GM19025 (cell line): ENCODE results near the gene GDF15.
"Not testable (repeated sequence)": the region's sequence is repeated elsewhere in the genome, so short reads cannot be mapped to it uniquely, and the experiment has no call there.

Experiments
- ATAC-seq: cut with Tn5 transposase; IDR thresholded peaks from one replicate; pipeline ENCODE4 v1.9.1; 2021; ENCODE audit warnings: mild to moderate bottlenecking, low read depth, moderate library complexity; ENCODE audit not compliant: unreplicated experiment

Gene GDF15

DNA sequence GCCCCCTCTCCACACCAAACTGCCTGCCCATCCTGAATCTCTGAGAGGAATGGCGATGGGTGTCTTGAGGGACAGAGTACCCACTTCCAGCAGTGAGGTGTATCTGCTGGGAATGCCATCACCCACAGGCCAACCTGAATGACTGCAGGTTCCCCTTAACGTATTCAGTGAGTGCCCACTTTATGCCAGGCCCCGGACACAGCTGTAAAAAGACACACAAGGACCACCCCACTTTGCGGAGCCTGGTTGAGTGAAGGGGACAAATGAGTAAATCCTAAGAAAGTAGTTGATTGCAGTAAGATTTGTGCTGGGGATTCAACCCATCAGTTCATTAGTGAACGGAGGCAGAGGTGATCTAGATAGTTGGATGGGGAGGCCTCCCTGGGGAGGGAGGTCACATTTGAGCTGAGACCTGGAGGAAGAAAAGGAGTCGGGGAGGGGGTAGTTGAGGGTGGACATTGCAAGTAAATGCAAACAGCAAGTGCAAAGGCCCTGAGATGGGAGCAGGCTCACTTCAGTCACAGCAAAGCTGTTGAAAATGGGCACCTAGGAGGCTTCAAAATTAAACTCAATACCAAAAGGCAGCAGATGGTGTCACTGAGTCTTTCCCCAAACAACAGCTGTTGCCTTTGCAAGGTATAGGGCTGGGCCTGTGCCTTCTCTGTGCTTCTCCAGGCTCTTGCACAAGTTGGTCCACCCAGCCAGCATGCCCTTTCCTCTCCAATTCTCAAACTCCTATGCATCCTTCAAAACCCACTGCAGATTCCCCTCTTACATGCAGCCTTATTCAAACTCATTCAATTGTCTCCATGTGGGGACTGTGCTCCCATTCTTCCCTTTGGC lies 4.3 kb downstream of the GDF15 start:
- ATAC-seq, result no peak

- no peak for ATAC-seq
Measured at GRCh38 chr19:18391509-18392075, 5.6 kb downstream of the GDF15 start.

DNA sequence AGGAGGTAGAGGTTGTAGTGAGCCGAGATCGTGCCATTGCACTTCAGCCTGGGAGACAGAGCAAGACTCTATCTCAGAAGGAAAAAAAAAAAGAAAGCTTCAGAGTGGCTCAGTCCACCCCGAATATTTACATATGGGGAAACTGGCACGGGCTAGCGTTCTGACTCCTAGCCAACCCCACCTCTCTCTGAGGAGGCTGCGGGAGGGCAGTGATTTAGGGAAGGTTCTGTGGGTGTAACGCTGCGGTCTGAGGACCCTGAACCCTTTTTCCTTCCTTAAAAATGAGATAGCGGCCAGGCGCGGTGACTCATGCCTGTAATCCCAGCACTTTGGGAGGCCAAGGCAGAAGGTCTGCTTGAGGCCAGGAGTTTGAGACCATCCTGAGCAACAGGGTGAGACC lies 6.5 kb downstream of the GDF15 start:
- no peak for ATAC-seq

GRCh38 chr19:18392926-18393325 lies 7.0 kb downstream of the GDF15 start:
- no peak for ATAC-seq

GRCh38 chr19:18393836-18394235 lies 7.9 kb downstream of the GDF15 start:
- ATAC-seq, result no peak

DNA sequence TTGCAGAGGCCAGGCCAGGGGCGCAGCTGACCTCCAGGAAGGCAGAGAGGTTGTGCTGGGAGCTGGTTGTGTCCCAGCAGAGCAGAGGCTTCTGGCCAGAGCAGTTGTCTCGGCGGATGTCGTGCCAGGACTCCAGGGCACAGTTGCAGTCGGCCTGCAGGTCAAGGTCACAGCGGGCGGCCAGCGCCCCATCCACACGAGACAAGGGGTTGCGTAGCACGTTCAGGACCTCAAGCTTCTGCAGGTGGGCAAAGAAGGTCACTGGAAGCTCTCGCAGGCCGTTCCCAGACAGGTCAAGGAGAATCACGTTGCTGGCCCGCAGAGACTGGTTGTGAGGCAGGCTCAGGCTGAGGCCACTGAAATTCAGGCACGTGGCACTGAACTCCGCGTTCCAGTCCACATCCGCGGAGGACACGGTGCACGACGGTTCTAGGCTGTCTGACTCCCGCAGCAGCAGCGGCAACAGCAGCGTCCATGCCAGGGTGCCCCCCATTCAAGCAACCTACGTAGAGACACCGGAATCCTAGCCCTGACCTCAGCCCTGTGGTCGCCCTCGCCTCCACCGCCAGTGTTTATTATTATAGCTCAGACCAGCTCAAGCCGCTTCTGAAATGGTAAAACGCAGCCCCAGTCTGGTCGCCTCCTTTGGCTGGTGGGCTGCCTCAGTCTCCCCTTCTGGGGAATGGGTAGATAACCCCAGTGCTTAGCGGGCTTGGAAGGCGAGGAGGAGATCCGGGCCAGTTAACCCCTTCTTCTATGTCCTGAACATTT lies 10.7 kb downstream of the GDF15 start:
- ATAC-seq, result no peak

DNA sequence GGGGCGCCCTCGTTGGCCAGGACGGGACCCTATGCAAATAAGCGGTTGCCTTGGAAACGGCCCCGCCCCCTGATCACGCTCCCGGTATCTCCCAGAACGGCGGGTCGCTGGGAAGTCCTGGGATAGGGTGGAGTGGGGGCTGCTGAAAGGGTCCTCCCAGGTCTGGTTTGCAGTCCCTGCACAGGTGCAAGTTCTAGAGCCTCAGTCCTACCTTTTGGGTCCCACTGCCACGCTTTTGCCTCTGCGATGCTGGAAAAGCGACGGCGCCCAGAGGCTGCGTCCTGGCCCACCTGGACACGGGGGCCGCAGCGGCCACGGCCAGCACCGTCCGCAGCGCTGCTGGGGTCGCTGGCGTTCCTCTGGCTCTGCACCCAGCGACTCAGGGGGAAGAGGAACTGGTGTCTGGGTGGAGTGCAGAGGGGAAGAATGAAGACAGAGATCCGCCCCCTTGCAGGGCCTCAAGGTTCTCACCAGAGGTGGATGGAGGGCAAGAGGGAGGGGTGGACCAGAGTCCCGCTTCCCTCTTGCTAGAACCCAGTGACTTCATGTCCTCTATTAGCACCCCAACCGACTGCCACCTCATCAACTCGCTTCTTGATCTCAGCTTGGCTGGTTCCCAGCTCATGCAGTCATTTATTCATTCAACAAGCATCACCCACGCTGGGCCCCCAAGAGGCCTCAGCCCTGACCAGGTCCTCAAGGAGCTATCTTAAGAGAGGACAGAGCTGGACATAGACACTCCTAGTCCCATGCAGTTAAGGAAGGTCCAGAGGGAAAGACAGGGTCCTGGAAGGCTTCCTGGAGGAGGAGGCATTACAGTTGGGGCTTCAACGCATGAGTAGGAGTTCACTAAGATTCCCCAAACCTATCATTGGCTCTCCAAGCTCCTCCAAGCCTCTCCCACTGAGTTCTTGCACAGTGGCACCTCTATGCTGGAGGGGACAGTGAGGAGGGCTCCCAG lies 11.6 kb downstream of the GDF15 start, which contains the start of gene LRRC25:
LRRC25 (minus strand) TSS at position 381 of the 961 bp plus-strand sequence. CDS start 659 bp downstream, outside the sequence.
- ATAC-seq, result no peak

- ATAC-seq, result no peak
Measured at GRCh38 chr19:18399008-18399407, 13.1 kb downstream of the GDF15 start.

DNA sequence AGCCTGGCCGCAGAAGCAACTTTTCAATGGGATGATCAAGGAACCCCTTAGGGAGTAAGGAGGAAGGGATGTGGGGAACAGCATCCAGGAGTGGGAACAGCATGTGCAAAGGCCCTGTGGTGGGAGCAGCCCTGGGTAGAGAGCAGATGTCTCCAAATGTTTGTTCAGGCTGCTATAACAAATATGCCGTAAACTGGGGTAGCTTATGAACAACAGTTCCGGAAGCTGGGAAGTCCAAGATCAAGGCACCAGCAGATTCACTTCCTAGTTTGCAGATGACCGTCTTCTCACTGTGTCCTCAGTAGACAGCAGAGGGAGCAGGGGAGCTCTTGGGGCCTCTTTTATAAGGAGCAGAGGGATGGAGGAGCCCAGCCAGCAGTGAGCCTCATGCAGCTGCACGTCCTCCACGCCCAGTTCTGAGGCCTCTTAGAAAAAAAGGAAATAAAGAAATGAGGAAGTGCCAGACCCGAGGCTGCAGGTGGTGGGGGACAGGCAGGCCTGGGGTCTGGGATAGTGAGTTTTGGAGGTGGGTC lies 15.7 kb downstream of the GDF15 start:
- no peak for ATAC-seq

DNA sequence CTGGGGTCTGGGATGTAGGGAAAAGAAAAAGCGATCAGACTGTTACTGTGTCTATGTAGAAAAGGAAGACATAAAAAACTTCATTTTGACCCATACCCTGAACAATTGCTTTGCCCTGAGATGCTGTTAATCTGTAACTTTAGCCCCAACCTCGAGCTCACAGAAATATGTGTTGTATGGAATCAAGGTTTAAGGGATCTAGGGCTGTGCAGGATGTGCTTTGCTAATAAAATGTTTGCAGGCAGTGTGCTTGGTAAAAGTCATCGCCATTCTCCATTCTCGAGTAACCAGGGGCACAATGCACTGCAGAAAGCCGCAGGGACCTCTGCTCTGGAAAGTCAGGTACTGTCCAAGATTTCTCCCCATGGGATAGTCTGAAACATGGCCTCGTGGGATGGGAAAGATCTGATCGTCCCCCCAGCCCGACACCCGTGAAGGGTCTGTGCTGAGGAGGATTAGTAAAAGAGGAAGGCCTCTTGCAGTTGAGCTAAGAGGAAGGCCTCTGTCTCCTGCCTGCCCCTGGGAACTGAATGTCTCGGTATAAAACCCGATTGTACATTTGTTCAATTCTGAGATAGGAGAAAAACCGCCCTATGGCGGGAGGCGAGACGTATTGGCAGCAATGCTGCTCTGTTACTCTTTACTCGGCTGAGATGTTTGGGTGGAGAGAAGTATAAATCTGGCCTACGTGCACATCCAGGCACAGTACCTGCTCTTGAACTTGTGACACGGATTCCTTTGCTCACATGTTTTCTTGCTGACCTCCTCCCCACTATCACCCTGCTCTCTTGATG lies 16.7 kb downstream of the GDF15 start:
- not testable (repeated sequence) for ATAC-seq

DNA sequence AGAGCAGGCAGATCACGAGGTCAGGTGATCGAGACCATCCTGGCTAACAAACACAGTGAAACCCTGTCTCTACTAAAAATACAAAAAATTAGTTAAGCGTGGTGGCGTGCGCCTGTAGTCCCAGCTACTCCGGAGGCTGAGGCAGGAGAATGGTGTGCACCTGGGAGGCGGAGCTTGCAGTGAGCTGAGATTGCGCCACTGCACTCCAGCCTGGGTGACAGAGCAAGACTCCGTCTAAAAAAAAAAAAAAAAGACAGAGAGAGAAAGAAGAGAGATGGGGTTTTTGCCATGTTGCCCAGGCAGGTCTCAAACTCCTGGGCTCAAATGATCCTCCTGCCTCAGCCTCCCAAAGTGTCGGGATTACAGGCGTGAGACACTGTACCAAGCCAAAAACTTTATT lies 19.8 kb downstream of the GDF15 start:
- not testable (repeated sequence) for ATAC-seq

- ATAC-seq, result no peak
Measured at GRCh38 chr19:18406749-18407148, 20.8 kb downstream of the GDF15 start.

- ATAC-seq, result no peak
Measured at GRCh38 chr19:18408053-18408476, 22.1 kb downstream of the GDF15 start.

- no peak for ATAC-seq
Measured at GRCh38 chr19:18412610-18413239, 26.8 kb downstream of the GDF15 start.

GRCh38 chr19:18414504-18415177 lies 28.7 kb downstream of the GDF15 start:
- ATAC-seq, result no peak

- no peak for ATAC-seq
Measured at GRCh38 chr19:18415178-18415867, 29.4 kb downstream of the GDF15 start.

- no peak for ATAC-seq
Measured at GRCh38 chr19:18416778-18417249, 30.9 kb downstream of the GDF15 start.
